WTC11 (cell line): ENCODE results near the gene RHOA. TPM values are rescaled to one million over a fixed set of nuclear protein-coding genes. Genes with fewer than 3 reads are reported as not detected.
A peak's percentile ranks its signal among the peaks of the same experiment; 100 is the strongest.

Experiments used
- ATAC-seq: fragments of 200-7000 bp; cut with Tn5 transposase; 2 replicates; pipeline ENCODE4 v1.10.0; 2021; ENCODE audit warnings: mild to moderate bottlenecking, moderate library complexity
- CTCF ChIA-PET: fragments of 300-600 bp; sonication (Branson Sonifier 250); formaldehyde crosslinking; loops from one replicate; lab custom pipeline; 2021; ENCODE audit warnings: antibody characterized with exemption; lab: Charles Lee
- POLR2A ChIA-PET: fragments of 350-600 bp; sonication (Branson Sonifier 250); formaldehyde crosslinking; loops from one replicate; lab custom pipeline; 2021; ENCODE audit warnings: antibody characterized with exemption; lab: Charles Lee
- DNase-seq: peaks from one replicate; pipeline ENCODE4 v3.0.0; 2021; ENCODE audit warnings: low spot score
- H3K27ac Mint-ChIP-seq: 2 replicates; pipeline ENCODE4 v1.8.0; 2021; ENCODE audit warnings: mixed read lengths
- H3K27me3 Mint-ChIP-seq: 2 replicates; pipeline ENCODE4 v1.8.0; 2021; ENCODE audit warnings: low read depth, mild to moderate bottlenecking, moderate library complexity, mixed read lengths
- H3K36me3 Mint-ChIP-seq: 2 replicates; pipeline ENCODE4 v1.8.0; 2021; ENCODE audit warnings: mixed read lengths
- H3K4me1 Mint-ChIP-seq: 2 replicates; pipeline ENCODE4 v1.8.0; 2022; ENCODE audit warnings: mixed read lengths
- H3K4me3 Mint-ChIP-seq: 2 replicates; pipeline ENCODE4 v1.8.0; 2021; ENCODE audit warnings: mild to moderate bottlenecking, moderate library complexity, mixed read lengths
- H3K9me3 Mint-ChIP-seq: 2 replicates; pipeline ENCODE4 v1.8.0; 2021; ENCODE audit warnings: mixed read lengths
- E2F1 ChIP-seq: sonication (generic); formaldehyde crosslinking; IDR thresholded peaks from 2 replicates; pipeline ENCODE4 v1.8.0; 2022; ENCODE audit warnings: mild to moderate bottlenecking, missing genetic modification reagents
- EMX1 ChIP-seq: fragments of 250-450 bp; sonication (Bioruptor Pico); IDR thresholded peaks from 2 replicates; pipeline ENCODE4 v1.8.0; 2021; ENCODE audit warnings: mild to moderate bottlenecking
- FOXK1 ChIP-seq: sonication (generic); formaldehyde crosslinking; IDR thresholded peaks from 2 replicates; pipeline ENCODE4 v1.8.0; 2022; ENCODE audit warnings: mild to moderate bottlenecking, moderate library complexity, missing genetic modification reagents
- GABPB1 ChIP-seq: sonication (generic); formaldehyde crosslinking; IDR thresholded peaks from 2 replicates; pipeline ENCODE4 v1.8.1; 2023; ENCODE audit warnings: mild to moderate bottlenecking, missing genetic modification reagents
- HMGXB4 ChIP-seq: sonication (generic); formaldehyde crosslinking; IDR thresholded peaks from 2 replicates; pipeline ENCODE4 v1.8.1; 2023; ENCODE audit warnings: mild to moderate bottlenecking, moderate library complexity, missing genetic modification reagents
- IRF2 ChIP-seq: sonication (generic); formaldehyde crosslinking; IDR thresholded peaks from 2 replicates; pipeline ENCODE4 v1.8.0; 2022; ENCODE audit warnings: low read depth, missing genetic modification reagents, borderline replicate concordance
- JUN ChIP-seq: sonication (generic); formaldehyde crosslinking; IDR thresholded peaks from 2 replicates; pipeline ENCODE4 v1.8.0; 2023; ENCODE audit warnings: mild to moderate bottlenecking, missing genetic modification reagents
- KAT7 ChIP-seq: sonication (generic); formaldehyde crosslinking; IDR thresholded peaks from 2 replicates; pipeline ENCODE4 v1.8.1; 2023; ENCODE audit warnings: missing genetic modification reagents, mild to moderate bottlenecking, borderline replicate concordance
- PRRX2 ChIP-seq: fragments of 250-450 bp; sonication (Bioruptor Pico); IDR thresholded peaks from 2 replicates; pipeline ENCODE4 v1.8.0; 2021; ENCODE audit warnings: mild to moderate bottlenecking
- TCF7 ChIP-seq: sonication (generic); formaldehyde crosslinking; IDR thresholded peaks from 2 replicates; pipeline ENCODE4 v1.8.0; 2022; ENCODE audit warnings: mild to moderate bottlenecking, low read depth, missing genetic modification reagents, moderate library complexity
- TEAD4 ChIP-seq: sonication (generic); formaldehyde crosslinking; IDR thresholded peaks from 2 replicates; pipeline ENCODE4 v1.8.0; 2022; ENCODE audit warnings: mild to moderate bottlenecking, missing genetic modification reagents
- ZMAT4 ChIP-seq: fragments of 250-450 bp; sonication (Bioruptor Pico); IDR thresholded peaks from 2 replicates; pipeline ENCODE4 v1.9.0; 2021; ENCODE audit warnings: mild to moderate bottlenecking
- ZNF121 ChIP-seq: sonication (generic); formaldehyde crosslinking; IDR thresholded peaks from 2 replicates; pipeline ENCODE4 v1.8.0; 2023; ENCODE audit warnings: missing genetic modification reagents
- ZNF219 ChIP-seq: sonication (generic); formaldehyde crosslinking; IDR thresholded peaks from 2 replicates; pipeline ENCODE4 v1.8.0; 2023; ENCODE audit warnings: missing genetic modification reagents, mild to moderate bottlenecking, borderline replicate concordance
- ZNF232 ChIP-seq: sonication (generic); formaldehyde crosslinking; IDR thresholded peaks from 2 replicates; pipeline ENCODE4 v1.8.0; 2022; ENCODE audit warnings: mild to moderate bottlenecking, missing genetic modification reagents
- ZNF263 ChIP-seq: sonication (generic); formaldehyde crosslinking; IDR thresholded peaks from 2 replicates; pipeline ENCODE4 v1.8.1; 2022; ENCODE audit warnings: low read depth, mild to moderate bottlenecking, moderate library complexity, missing genetic modification reagents
- ZNF512 ChIP-seq: sonication (generic); formaldehyde crosslinking; IDR thresholded peaks from 2 replicates; pipeline ENCODE4 v1.8.1; 2022; ENCODE audit warnings: missing genetic modification reagents, borderline replicate concordance
- total RNA-seq: library from RNA; stranded (reverse); gene quantifications from 3 replicates; pipeline ENCODE4 v1.2.3, GENCODE V29; 2021
- TF ChIP-seq, protein P1 (sequence below): fragments of 250-450 bp; sonication (Bioruptor Pico); IDR thresholded peaks from 2 replicates; pipeline ENCODE4 v1.9.0; 2021; ENCODE audit warnings: mild to moderate bottlenecking
- TF ChIP-seq, protein P2 (sequence below): sonication (generic); formaldehyde crosslinking; IDR thresholded peaks from 2 replicates; pipeline ENCODE4 v1.8.1; 2022; ENCODE audit warnings: mild to moderate bottlenecking, moderate library complexity, missing genetic modification reagents
- TF ChIP-seq, protein P3 (sequence below): sonication (generic); formaldehyde crosslinking; IDR thresholded peaks from 2 replicates; pipeline ENCODE4 v1.8.1; 2023; ENCODE audit warnings: mild to moderate bottlenecking, missing genetic modification reagents, moderate library complexity

The RHOA gene
- total RNA-seq, 1 experiment from 2014 or later, result 367 TPM

DNA sequence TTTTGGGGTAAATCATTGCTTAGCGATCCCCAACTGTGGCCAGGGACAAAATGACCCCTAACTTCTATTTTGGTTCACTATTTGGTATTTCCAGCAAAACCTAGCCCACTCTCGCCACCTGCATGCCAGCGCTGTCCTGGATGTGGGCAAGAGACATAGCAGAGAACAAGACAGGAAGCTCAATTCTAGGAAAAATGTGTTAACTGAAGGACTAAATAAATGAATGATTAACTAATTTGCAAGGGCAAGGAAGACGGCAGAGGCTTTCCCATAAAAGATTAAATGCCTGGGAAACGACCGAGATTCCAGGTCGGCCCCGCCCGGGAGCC, 16.9 kb upstream of the RHOA start:
- peak overlapping the region; percentile 94; the same call in 1 of the 2 replicates for H3K27ac Mint-ChIP-seq
- peaks cover 6% of the 10 kb centered on the region; the same call in 1 of the 2 replicates for H3K4me1 Mint-ChIP-seq
- POLR2A ChIA-PET, result interaction anchor here (0.7 to 1.3 kb wide), 5 partner anchors 17 to 335 kb away, joined by 3 to 9 read pairs (median 4); partner anchors contain the start of genes QRICH1, RHOA, TCTA and USP4
- H3K9me3 Mint-ChIP-seq, result no peaks in the 10 kb centered on the region
- CTCF ChIA-PET, result interaction anchor here (0.6 to 1.4 kb wide), 8 partner anchors 9 to 407 kb away, joined by 3 to 9 read pairs (median 4); partner anchors contain the start of genes KLHDC8B, NDUFAF3 and USP4
- ATAC-seq, result no peak; the same call in 1 of the 2 replicates
- peak overlapping the region; percentile 98 for H3K4me3 Mint-ChIP-seq
- DNase-seq, result no peak
- H3K27me3 Mint-ChIP-seq, result no peaks in the 10 kb centered on the region
- no peak for TF ChIP-seq ZMAT4 (CRISPR knock-in tag)
- TF ChIP-seq IRF2 (CRISPR knock-in tag), result no peak
- no peak for TF ChIP-seq TCF7 (CRISPR knock-in tag)
- no peak for TF ChIP-seq ZNF232 (CRISPR knock-in tag)
- no peak for TF ChIP-seq EMX1 (CRISPR knock-in tag)
- TF ChIP-seq, protein P1, sequence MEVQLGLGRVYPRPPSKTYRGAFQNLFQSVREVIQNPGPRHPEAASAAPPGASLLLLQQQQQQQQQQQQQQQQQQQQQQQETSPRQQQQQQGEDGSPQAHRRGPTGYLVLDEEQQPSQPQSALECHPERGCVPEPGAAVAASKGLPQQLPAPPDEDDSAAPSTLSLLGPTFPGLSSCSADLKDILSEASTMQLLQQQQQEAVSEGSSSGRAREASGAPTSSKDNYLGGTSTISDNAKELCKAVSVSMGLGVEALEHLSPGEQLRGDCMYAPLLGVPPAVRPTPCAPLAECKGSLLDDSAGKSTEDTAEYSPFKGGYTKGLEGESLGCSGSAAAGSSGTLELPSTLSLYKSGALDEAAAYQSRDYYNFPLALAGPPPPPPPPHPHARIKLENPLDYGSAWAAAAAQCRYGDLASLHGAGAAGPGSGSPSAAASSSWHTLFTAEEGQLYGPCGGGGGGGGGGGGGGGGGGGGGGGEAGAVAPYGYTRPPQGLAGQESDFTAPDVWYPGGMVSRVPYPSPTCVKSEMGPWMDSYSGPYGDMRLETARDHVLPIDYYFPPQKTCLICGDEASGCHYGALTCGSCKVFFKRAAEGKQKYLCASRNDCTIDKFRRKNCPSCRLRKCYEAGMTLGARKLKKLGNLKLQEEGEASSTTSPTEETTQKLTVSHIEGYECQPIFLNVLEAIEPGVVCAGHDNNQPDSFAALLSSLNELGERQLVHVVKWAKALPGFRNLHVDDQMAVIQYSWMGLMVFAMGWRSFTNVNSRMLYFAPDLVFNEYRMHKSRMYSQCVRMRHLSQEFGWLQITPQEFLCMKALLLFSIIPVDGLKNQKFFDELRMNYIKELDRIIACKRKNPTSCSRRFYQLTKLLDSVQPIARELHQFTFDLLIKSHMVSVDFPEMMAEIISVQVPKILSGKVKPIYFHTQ, result no peak
- no peak for TF ChIP-seq KAT7
- TF ChIP-seq, protein P2, sequence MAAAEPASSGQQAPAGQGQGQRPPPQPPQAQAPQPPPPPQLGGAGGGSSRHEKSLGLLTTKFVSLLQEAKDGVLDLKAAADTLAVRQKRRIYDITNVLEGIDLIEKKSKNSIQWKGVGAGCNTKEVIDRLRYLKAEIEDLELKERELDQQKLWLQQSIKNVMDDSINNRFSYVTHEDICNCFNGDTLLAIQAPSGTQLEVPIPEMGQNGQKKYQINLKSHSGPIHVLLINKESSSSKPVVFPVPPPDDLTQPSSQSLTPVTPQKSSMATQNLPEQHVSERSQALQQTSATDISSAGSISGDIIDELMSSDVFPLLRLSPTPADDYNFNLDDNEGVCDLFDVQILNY, result no peak
- TF ChIP-seq GABPB1 (CRISPR knock-in tag), result no peak
- no peak for TF ChIP-seq ZNF263
- TF ChIP-seq ZNF512 (CRISPR knock-in tag), result no peak
- TF ChIP-seq, protein P3, sequence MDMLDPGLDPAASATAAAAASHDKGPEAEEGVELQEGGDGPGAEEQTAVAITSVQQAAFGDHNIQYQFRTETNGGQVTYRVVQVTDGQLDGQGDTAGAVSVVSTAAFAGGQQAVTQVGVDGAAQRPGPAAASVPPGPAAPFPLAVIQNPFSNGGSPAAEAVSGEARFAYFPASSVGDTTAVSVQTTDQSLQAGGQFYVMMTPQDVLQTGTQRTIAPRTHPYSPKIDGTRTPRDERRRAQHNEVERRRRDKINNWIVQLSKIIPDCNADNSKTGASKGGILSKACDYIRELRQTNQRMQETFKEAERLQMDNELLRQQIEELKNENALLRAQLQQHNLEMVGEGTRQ (CRISPR knock-in tag), result no peak
- TF ChIP-seq FOXK1 (CRISPR knock-in tag), result no peak
- TF ChIP-seq E2F1, result no peak
- no peak for TF ChIP-seq TEAD4 (CRISPR knock-in tag)
- no peak for TF ChIP-seq ZNF121
- TF ChIP-seq ZNF219 (CRISPR knock-in tag), result no peak
- no peak for TF ChIP-seq HMGXB4 (CRISPR knock-in tag)
- TF ChIP-seq JUN (CRISPR knock-in tag), result no peak
- TF ChIP-seq PRRX2 (CRISPR knock-in tag), result no peak
- TF ChIP-seq, all 79 proteins: peak for 0
- H3K36me3 Mint-ChIP-seq, result no peaks in the 10 kb centered on the region
